Endometrium (tissue), 2 donors: ENCODE measurements around the gene SLC25A36.
"Not testable (repeated sequence)": the region's sequence is repeated elsewhere in the genome, so short reads cannot be mapped to it uniquely, and the experiment has no call there.

Source experiments
- FAIRE-seq: peaks from 2 replicates; lab custom pipeline; 2012; peaks lifted over from hg19 to GRCh38; lab: Jason Lieb, UNC
- donor health status: control.
- donor health status: control.

SLC25A36 gene

GRCh38 chr3:140931801-140932200, 9.8 kb upstream of the SLC25A36 start:
- no peak for FAIRE-seq

- FAIRE-seq = no peak
Measured at GRCh38 chr3:140933109-140933508, 8.5 kb upstream of the SLC25A36 start.

- no peak for FAIRE-seq
Measured at GRCh38 chr3:140933552-140933951, 8.1 kb upstream of the SLC25A36 start.

- FAIRE-seq = not testable (repeated sequence)
Measured at GRCh38 chr3:140939305-140939704, 2.3 kb upstream of the SLC25A36 start.

- no peak for FAIRE-seq
Measured at GRCh38 chr3:140941090-140941433, 574 bp upstream of the SLC25A36 start.

- FAIRE-seq = no peak
Measured at GRCh38 chr3:140942221-140943104, 827 bp downstream of the SLC25A36 start.

GRCh38 chr3:140943781-140944552, 2.3 kb downstream of the SLC25A36 start:
- FAIRE-seq = no peak

- FAIRE-seq = no peak
Measured at GRCh38 chr3:140948460-140949249, 7.0 kb downstream of the SLC25A36 start.

- no peak for FAIRE-seq
Measured at GRCh38 chr3:140950144-140950543, 8.5 kb downstream of the SLC25A36 start.

- no peak for FAIRE-seq
Measured at GRCh38 chr3:140950863-140951262, 9.2 kb downstream of the SLC25A36 start.

GRCh38 chr3:140951750-140952149, 10.1 kb downstream of the SLC25A36 start:
- FAIRE-seq = not testable (repeated sequence)

- FAIRE-seq = no peak
Measured at GRCh38 chr3:140953028-140953960, 11.7 kb downstream of the SLC25A36 start.

- FAIRE-seq = no peak
Measured at GRCh38 chr3:140954576-140954975, 12.9 kb downstream of the SLC25A36 start.

GRCh38 chr3:140955645-140956044, 14.0 kb downstream of the SLC25A36 start:
- FAIRE-seq = no peak

- no peak for FAIRE-seq
Measured at GRCh38 chr3:140956058-140956835, 14.6 kb downstream of the SLC25A36 start.

- FAIRE-seq = no peak
Measured at GRCh38 chr3:140972833-140973232, 31.2 kb downstream of the SLC25A36 start.

- no peak for FAIRE-seq
Measured at GRCh38 chr3:140974900-140975299, 33.3 kb downstream of the SLC25A36 start.

GRCh38 chr3:140980663-140981062, 39.0 kb downstream of the SLC25A36 start:
- no peak for FAIRE-seq

GRCh38 chr3:140987792-140988191, 46.2 kb downstream of the SLC25A36 start:
- not testable (repeated sequence) for FAIRE-seq

GRCh38 chr3:140994316-140994715, 52.7 kb downstream of the SLC25A36 start:
- no peak for FAIRE-seq

GRCh38 chr3:140994861-140995260, 53.2 kb downstream of the SLC25A36 start:
- FAIRE-seq = not testable (repeated sequence)
